ENCODE measurements around the gene OPTN. TPM values are rescaled to one million over a fixed set of nuclear protein-coding genes. Genes with fewer than 3 reads are reported as not detected.

The OPTN gene
- polyA plus RNA-seq, 1 donor from 2014 or later: 38.2 TPM

DNA sequence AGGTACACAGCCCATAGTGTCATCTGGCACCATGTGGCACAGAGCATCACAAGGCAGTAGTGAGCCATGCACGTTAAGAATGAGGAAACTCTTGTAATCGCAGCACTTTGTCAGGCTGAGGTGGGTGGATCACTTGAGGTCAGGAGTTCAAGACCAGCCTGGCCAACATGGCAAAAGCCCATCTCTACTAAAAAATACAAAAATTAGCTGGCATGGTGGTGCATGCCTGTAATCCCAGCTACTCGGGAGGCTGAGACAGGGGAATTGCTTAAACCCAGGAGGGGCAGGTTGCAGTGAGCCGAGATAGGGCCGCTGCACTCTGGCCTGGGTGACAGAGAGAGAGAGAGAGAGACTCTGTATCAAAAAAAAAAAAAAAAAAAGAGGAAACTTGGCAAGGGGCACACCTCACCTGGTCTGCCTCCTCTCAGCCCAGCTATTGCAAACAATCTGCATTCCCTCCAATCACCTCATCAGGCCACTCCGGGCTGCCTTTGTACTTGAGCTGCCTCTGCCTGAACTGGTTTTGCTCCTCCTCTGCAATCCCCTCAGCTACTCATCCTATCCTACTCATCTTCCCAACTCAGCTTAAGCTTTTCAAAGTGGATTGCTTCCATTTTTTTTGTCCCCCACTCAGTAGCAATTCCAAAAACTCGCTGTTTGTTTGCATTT, 46.0 kb upstream of the OPTN start:
- Histone ChIP-seq H3F3A (ENCODE audit: insufficient read depth, low read length, poor library complexity, severe bottlenecking) (no peaks in the 10 kb centered on the region), H3K9me3 (ENCODE audit: low read length) (no peaks in the 10 kb centered on the region), H3K79me2 (replicated peaks; ENCODE audit: insufficient read depth, low read length) (no peaks in the 10 kb centered on the region), H3K27ac (ENCODE audit: low read length) (no peak overlapping the region), H3K4me3 (ENCODE audit: low read length) (no peak overlapping the region), H3K9me2 (ENCODE audit: insufficient read depth, low read length) (no peaks in the 10 kb centered on the region), H4K20me1 (ENCODE audit: insufficient read depth) (no peaks in the 10 kb centered on the region), H3K4me2 (ENCODE audit: low read length) (no peak overlapping the region), H3K36me3 (ENCODE audit: insufficient read depth, low read length) (no peaks in the 10 kb centered on the region), H2AFZ (ENCODE audit: low read depth, low read length) (no peak overlapping the region), H3K27me3 (ENCODE audit: insufficient read depth, low read depth, low read length) (no peaks in the 10 kb centered on the region), H3K9ac (ENCODE audit: low read length) (no peak overlapping the region)
- TF ChIP-seq SMC3 (conservative IDR thresholded peaks at IDR 0.05; ENCODE audit: poor library complexity) (no peak), TAF1 (IDR thresholded peaks at IDR 0.05; ENCODE audit: low read depth) (no peak), MXI1 (conservative IDR thresholded peaks at IDR 0.05; ENCODE audit: poor library complexity, severe bottlenecking) (no peak), EP300 (conservative IDR thresholded peaks at IDR 0.05; ENCODE audit: poor library complexity, severe bottlenecking) (no peak), POLR2AphosphoS5 (IDR thresholded peaks at IDR 0.05) (no peak), EZH2 (IDR thresholded peaks at IDR 0.05; ENCODE audit: borderline replicate concordance, insufficient read depth, low read length, poor library complexity, severe bottlenecking) (no peak), RAD21 (conservative IDR thresholded peaks at IDR 0.05) (no peak)
- TF ChIP-seq, protein P1, sequence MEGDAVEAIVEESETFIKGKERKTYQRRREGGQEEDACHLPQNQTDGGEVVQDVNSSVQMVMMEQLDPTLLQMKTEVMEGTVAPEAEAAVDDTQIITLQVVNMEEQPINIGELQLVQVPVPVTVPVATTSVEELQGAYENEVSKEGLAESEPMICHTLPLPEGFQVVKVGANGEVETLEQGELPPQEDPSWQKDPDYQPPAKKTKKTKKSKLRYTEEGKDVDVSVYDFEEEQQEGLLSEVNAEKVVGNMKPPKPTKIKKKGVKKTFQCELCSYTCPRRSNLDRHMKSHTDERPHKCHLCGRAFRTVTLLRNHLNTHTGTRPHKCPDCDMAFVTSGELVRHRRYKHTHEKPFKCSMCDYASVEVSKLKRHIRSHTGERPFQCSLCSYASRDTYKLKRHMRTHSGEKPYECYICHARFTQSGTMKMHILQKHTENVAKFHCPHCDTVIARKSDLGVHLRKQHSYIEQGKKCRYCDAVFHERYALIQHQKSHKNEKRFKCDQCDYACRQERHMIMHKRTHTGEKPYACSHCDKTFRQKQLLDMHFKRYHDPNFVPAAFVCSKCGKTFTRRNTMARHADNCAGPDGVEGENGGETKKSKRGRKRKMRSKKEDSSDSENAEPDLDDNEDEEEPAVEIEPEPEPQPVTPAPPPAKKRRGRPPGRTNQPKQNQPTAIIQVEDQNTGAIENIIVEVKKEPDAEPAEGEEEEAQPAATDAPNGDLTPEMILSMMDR (IDR thresholded peaks at IDR 0.05; ENCODE audit: poor library complexity, severe bottlenecking): no peak
- TF ChIP-seq, protein P2, sequence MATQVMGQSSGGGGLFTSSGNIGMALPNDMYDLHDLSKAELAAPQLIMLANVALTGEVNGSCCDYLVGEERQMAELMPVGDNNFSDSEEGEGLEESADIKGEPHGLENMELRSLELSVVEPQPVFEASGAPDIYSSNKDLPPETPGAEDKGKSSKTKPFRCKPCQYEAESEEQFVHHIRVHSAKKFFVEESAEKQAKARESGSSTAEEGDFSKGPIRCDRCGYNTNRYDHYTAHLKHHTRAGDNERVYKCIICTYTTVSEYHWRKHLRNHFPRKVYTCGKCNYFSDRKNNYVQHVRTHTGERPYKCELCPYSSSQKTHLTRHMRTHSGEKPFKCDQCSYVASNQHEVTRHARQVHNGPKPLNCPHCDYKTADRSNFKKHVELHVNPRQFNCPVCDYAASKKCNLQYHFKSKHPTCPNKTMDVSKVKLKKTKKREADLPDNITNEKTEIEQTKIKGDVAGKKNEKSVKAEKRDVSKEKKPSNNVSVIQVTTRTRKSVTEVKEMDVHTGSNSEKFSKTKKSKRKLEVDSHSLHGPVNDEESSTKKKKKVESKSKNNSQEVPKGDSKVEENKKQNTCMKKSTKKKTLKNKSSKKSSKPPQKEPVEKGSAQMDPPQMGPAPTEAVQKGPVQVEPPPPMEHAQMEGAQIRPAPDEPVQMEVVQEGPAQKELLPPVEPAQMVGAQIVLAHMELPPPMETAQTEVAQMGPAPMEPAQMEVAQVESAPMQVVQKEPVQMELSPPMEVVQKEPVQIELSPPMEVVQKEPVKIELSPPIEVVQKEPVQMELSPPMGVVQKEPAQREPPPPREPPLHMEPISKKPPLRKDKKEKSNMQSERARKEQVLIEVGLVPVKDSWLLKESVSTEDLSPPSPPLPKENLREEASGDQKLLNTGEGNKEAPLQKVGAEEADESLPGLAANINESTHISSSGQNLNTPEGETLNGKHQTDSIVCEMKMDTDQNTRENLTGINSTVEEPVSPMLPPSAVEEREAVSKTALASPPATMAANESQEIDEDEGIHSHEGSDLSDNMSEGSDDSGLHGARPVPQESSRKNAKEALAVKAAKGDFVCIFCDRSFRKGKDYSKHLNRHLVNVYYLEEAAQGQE (IDR thresholded peaks at IDR 0.05; ENCODE audit: borderline replicate concordance): no peak

DNA sequence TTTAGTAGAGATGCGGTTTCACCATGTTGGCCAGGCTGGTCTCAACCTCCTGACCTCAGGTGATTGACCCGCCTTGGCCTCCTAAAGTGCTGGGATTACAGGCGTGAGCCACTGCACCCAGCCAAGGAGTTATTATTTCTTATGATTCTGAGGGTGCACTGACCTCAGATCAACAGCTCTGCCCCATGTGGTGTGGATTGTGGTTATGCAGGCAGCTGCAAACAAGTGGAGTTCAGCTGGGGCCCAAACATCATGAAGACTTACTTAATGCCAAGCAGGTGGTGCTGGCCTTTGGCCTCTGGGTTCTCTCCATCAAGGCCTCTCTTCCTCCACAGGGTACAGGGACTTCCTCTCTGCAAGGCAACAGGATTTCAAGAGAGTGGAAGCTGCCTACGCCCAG, 45.1 kb upstream of the OPTN start:
- H3K9me3 ChIP-seq (ENCODE audit: low read length): no peaks in the 10 kb centered on the region
- H3K9me2 ChIP-seq (ENCODE audit: insufficient read depth, low read length): no peaks in the 10 kb centered on the region
- no peak overlapping the region for H2AFZ ChIP-seq (ENCODE audit: low read depth, low read length)
- no peaks in the 10 kb centered on the region for H4K20me1 ChIP-seq (ENCODE audit: insufficient read depth)
- H3K4me2 ChIP-seq (ENCODE audit: low read length): no peak overlapping the region
- no peak overlapping the region for H3K9ac ChIP-seq (ENCODE audit: low read length)
- TF ChIP-seq POLR2AphosphoS5 (IDR thresholded peaks at IDR 0.05) (no peak), MXI1 (conservative IDR thresholded peaks at IDR 0.05; ENCODE audit: poor library complexity, severe bottlenecking) (no peak), EP300 (conservative IDR thresholded peaks at IDR 0.05; ENCODE audit: poor library complexity, severe bottlenecking) (no peak), RAD21 (conservative IDR thresholded peaks at IDR 0.05) (no peak), EZH2 (IDR thresholded peaks at IDR 0.05; ENCODE audit: borderline replicate concordance, insufficient read depth, low read length, poor library complexity, severe bottlenecking) (no peak), SMC3 (conservative IDR thresholded peaks at IDR 0.05; ENCODE audit: poor library complexity) (no peak)
- TF ChIP-seq, protein P1 (IDR thresholded peaks at IDR 0.05; ENCODE audit: poor library complexity, severe bottlenecking): no peak
- TF ChIP-seq, protein P2 (IDR thresholded peaks at IDR 0.05; ENCODE audit: borderline replicate concordance): no peak
- no peak overlapping the region for H3K27ac ChIP-seq (ENCODE audit: low read length)
- no peak overlapping the region for H3K4me3 ChIP-seq (ENCODE audit: low read length)
- H3F3A ChIP-seq (ENCODE audit: insufficient read depth, low read length, poor library complexity, severe bottlenecking): no peaks in the 10 kb centered on the region
- no peaks in the 10 kb centered on the region for H3K79me2 ChIP-seq (replicated peaks; ENCODE audit: insufficient read depth, low read length)
- no peaks in the 10 kb centered on the region for H3K36me3 ChIP-seq (ENCODE audit: insufficient read depth, low read length)
- no peaks in the 10 kb centered on the region for H3K27me3 ChIP-seq (ENCODE audit: insufficient read depth, low read depth, low read length)
